ENCODE results near the gene YWHAB.

The YWHAB gene

DNA sequence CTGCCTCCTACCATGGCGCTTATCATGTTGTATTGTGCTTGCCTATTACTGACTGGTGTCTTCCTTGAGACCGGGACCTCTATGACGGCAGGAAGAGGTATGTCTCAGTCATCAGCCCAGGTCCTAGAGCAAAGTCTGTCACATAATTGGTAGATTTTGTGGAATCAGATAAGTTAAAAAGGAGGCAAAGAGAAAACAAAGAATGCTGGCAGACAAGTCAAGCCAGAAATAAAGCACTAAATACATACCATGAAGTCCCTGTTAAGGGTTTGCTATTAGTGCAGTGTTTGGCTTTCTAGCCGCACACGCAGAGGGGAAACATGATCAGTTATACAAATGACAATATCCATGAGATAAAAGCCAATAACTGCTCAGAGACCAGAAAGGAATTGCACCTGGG, 68.7 kb downstream of the YWHAB start:
- no peak for DNase-seq (ENCODE audit: low spot score)

GRCh38 chr20:44955270-44955669, 69.8 kb downstream of the YWHAB start:
- DNase-seq (ENCODE audit: low spot score): no peak

GRCh38 chr20:44956410-44956809, 70.9 kb downstream of the YWHAB start:
- no peak for DNase-seq (ENCODE audit: low spot score)
